ENCODE results near the gene MVB12B. TPM values are rescaled to one million over a fixed set of nuclear protein-coding genes. Genes with fewer than 3 reads are reported as not detected.

The MVB12B gene
- total RNA-seq, 1 experiment from 2014 or later: 10.9 TPM

GRCh38 chr9:126346031-126346430, 19.4 kb downstream of the MVB12B start:
- no peaks in the 10 kb centered on the region for H4K20me1 ChIP-seq (ENCODE audit: insufficient read depth)
- H3K27ac ChIP-seq (ENCODE audit: low read depth, low read length): no peak overlapping the region
- no TSS peak for BruUV-seq (replicated peaks)
- no peak overlapping the region for H3K4me2 ChIP-seq (ENCODE audit: low read length)
- RAD21 ChIA-PET (ENCODE audit: low non-redundant PET in 1 of 2, low total read pairs in 2 of 2, uncharacterized antibody in 2 of 2, unreplicated experiment in 2 of 2): no interaction called here
- no peaks in the 10 kb centered on the region for H3K27me3 ChIP-seq (ENCODE audit: insufficient read depth, low read length)
- no peak overlapping the region for H3K4me3 ChIP-seq (replicated peaks in 1 of 2; ENCODE audit: low read depth in 1 of 2, low read length in 2 of 2)
- POLR2A ChIA-PET: no interaction called here
- H3K79me2 ChIP-seq (ENCODE audit: insufficient read depth, low read length): no peaks in the 10 kb centered on the region
- H3K9ac ChIP-seq (ENCODE audit: low read length): no peak overlapping the region
- no peaks in the 10 kb centered on the region for H3K4me1 ChIP-seq (ENCODE audit: control insufficient read depth in 1 of 2, insufficient read depth in 2 of 2, low read length in 2 of 2)
- H3K9me3 ChIP-seq (ENCODE audit: control insufficient read depth in 1 of 2, insufficient read depth in 1 of 2, low read depth in 1 of 2, low read length in 2 of 2): no peaks in the 10 kb centered on the region
- DNase-seq (ENCODE audit: low read depth, low spot score): no peak
- 0 out of 4 replicates have a peak, but pooled peaks cover 0 to 3% of the 10 kb centered on the region in 2 experiments for H3K36me3 ChIP-seq (ENCODE audit: control insufficient read depth in 1 of 2, insufficient read depth in 2 of 2, low read length in 2 of 2)
- TF ChIP-seq RAD21 (IDR thresholded peaks at IDR 0.05; ENCODE audit: low read depth): no peak
- TF ChIP-seq ELF1 (IDR thresholded peaks at IDR 0.05; ENCODE audit: borderline replicate concordance, low read depth): no peak
- TF ChIP-seq EGR1 (IDR thresholded peaks at IDR 0.05; ENCODE audit: low read depth): no peak
- TF ChIP-seq TCF7L2 (IDR thresholded peaks at IDR 0.05; ENCODE audit: borderline replicate concordance, extremely low read depth, insufficient read depth, insufficient read length): no peak
- no peak for TF ChIP-seq JUND (IDR thresholded peaks at IDR 0.05)
- TF ChIP-seq FOSL1 (IDR thresholded peaks at IDR 0.05; ENCODE audit: low read depth): no peak
- CTCF ChIA-PET: no interaction called here
- no peaks in the 10 kb centered on the region for H3K9me2 ChIP-seq (ENCODE audit: insufficient read depth)
- ATAC-seq: no peak
- intact Hi-C loops (cut with micrococcal nuclease): no loop called here
- no peak overlapping the region for H2AFZ ChIP-seq (ENCODE audit: low read depth, low read length, poor library complexity, severe bottlenecking)

- DNase-seq (ENCODE audit: low read depth, low spot score) (no peak), ATAC-seq (no peak)
- POLR2A ChIA-PET: no interaction called here
- CTCF ChIA-PET: no interaction called here
- H3K9ac ChIP-seq (ENCODE audit: low read length): no peak overlapping the region
- H3K4me1 ChIP-seq (ENCODE audit: control insufficient read depth in 1 of 2, insufficient read depth in 2 of 2, low read length in 2 of 2): no peaks in the 10 kb centered on the region
- H3K9me2 ChIP-seq (ENCODE audit: insufficient read depth): no peaks in the 10 kb centered on the region
- no peak for TF ChIP-seq ZFX (IDR thresholded peaks at IDR 0.05)
- no peaks in the 10 kb centered on the region for H3K27me3 ChIP-seq (ENCODE audit: insufficient read depth, low read length)
- H3K9me3 ChIP-seq (ENCODE audit: control insufficient read depth in 1 of 2, insufficient read depth in 1 of 2, low read depth in 1 of 2, low read length in 2 of 2): no peaks in the 10 kb centered on the region
- RAD21 ChIA-PET (ENCODE audit: low non-redundant PET in 1 of 2, low total read pairs in 2 of 2, uncharacterized antibody in 2 of 2, unreplicated experiment in 2 of 2): no interaction called here
- no peak overlapping the region for H3K27ac ChIP-seq (ENCODE audit: low read depth, low read length)
- no peaks in the 10 kb centered on the region for H3K79me2 ChIP-seq (ENCODE audit: insufficient read depth, low read length)
- H4K20me1 ChIP-seq (ENCODE audit: insufficient read depth): no peaks in the 10 kb centered on the region
- H2AFZ ChIP-seq (ENCODE audit: low read depth, low read length, poor library complexity, severe bottlenecking): no peak overlapping the region
- H3K4me2 ChIP-seq (ENCODE audit: low read length): no peak overlapping the region
- H3K36me3 ChIP-seq (ENCODE audit: control insufficient read depth in 1 of 2, insufficient read depth in 2 of 2, low read length in 2 of 2): no peaks in the 10 kb centered on the region
- intact Hi-C loops (cut with micrococcal nuclease): no loop called here
- no TSS peak for BruUV-seq (replicated peaks)
- H3K4me3 ChIP-seq (replicated peaks in 1 of 2; ENCODE audit: low read depth in 1 of 2, low read length in 2 of 2): no peak overlapping the region
Observed at GRCh38 chr9:126347093-126347492, 20.5 kb downstream of the MVB12B start.

Measured in HCT116 (cell line).